ENCODE data around the gene NTM. TPM values are rescaled to one million over a fixed set of nuclear protein-coding genes. Genes with fewer than 3 reads are reported as not detected.

NTM gene
- total RNA-seq, 2 donors from 2014 or later: not detected

- no peak for DNase-seq
- no peaks in the 10 kb centered on the region for H3K36me3 Mint-ChIP-seq (ENCODE audit: insufficient read depth in 2 of 2)
- no peak overlapping the region for H3K27ac Mint-ChIP-seq
- H3K4me1 Mint-ChIP-seq (ENCODE audit: low read depth): no peaks in the 10 kb centered on the region
- no peak overlapping the region for H3K4me3 Mint-ChIP-seq
- H3K27me3 Mint-ChIP-seq (ENCODE audit: low read depth): peaks cover 11% of the 10 kb centered on the region
- no peak for ATAC-seq (replicated peaks in 1 of 2)
- peaks cover 3 to 7% of the 10 kb centered on the region in 2 donors for H3K9me3 Mint-ChIP-seq
Measured at GRCh38 chr11:131540676-131541075, 170.3 kb downstream of the NTM start.

- no peak overlapping the region for H3K4me3 Mint-ChIP-seq
- no peak for DNase-seq
- no peak overlapping the region for H3K27ac Mint-ChIP-seq
Measured at GRCh38 chr11:131543389-131544025, 173.1 kb downstream of the NTM start.

GRCh38 chr11:131544591-131544990 lies 174.2 kb downstream of the NTM start:
- Mint-ChIP-seq H3K4me3 (no peak overlapping the region), H3K4me1 (ENCODE audit: low read depth) (no peaks in the 10 kb centered on the region), H3K27ac (no peak overlapping the region), H3K9me3 (peaks cover 2 to 9% of the 10 kb centered on the region in 2 donors), H3K36me3 (ENCODE audit: insufficient read depth in 2 of 2) (no peaks in the 10 kb centered on the region), H3K27me3 (ENCODE audit: low read depth) (peaks cover 12% of the 10 kb centered on the region)
- DNase-seq (no peak), ATAC-seq (replicated peaks in 1 of 2) (no peak)

More at GRCh38 chr11:131543389-131544025, 173.1 kb downstream of the NTM start:
- ATAC-seq (replicated peaks in 1 of 2): no peak
- Mint-ChIP-seq H3K9me3 (peaks cover 3 to 9% of the 10 kb centered on the region in 2 donors), H3K4me1 (ENCODE audit: low read depth) (no peaks in the 10 kb centered on the region), H3K36me3 (ENCODE audit: insufficient read depth in 2 of 2) (no peaks in the 10 kb centered on the region), H3K27me3 (ENCODE audit: low read depth) (peaks cover 12% of the 10 kb centered on the region)

GRCh38 chr11:131546218-131546895 lies 175.9 kb downstream of the NTM start:
- Mint-ChIP-seq H3K27me3 (ENCODE audit: low read depth) (peaks cover 12% of the 10 kb centered on the region), H3K27ac (no peak overlapping the region), H3K4me3 (no peak overlapping the region), H3K36me3 (ENCODE audit: insufficient read depth in 2 of 2) (no peaks in the 10 kb centered on the region), H3K4me1 (ENCODE audit: low read depth) (no peaks in the 10 kb centered on the region), H3K9me3 (peaks cover 0 to 11% of the 10 kb centered on the region in 2 donors)
- ATAC-seq (replicated peaks in 1 of 2) (no peak), DNase-seq (no peak)

GRCh38 chr11:131549099-131549498 lies 178.7 kb downstream of the NTM start:
- Mint-ChIP-seq H3K27me3 (ENCODE audit: low read depth) (peaks cover 7% of the 10 kb centered on the region), H3K4me3 (no peak overlapping the region), H3K9me3 (peaks cover 4 to 10% of the 10 kb centered on the region in 2 donors), H3K36me3 (ENCODE audit: insufficient read depth in 2 of 2) (no peaks in the 10 kb centered on the region), H3K27ac (no peak overlapping the region), H3K4me1 (ENCODE audit: low read depth) (no peaks in the 10 kb centered on the region)
- DNase-seq: no peak
- ATAC-seq (replicated peaks in 1 of 2): no peak

- peaks cover 4 to 10% of the 10 kb centered on the region in 2 donors for H3K9me3 Mint-ChIP-seq
- H3K27me3 Mint-ChIP-seq (ENCODE audit: low read depth): peaks cover 7% of the 10 kb centered on the region
- DNase-seq (no peak), ATAC-seq (replicated peaks in 1 of 2) (no peak)
- no peaks in the 10 kb centered on the region for H3K36me3 Mint-ChIP-seq (ENCODE audit: insufficient read depth in 2 of 2)
- H3K4me3 Mint-ChIP-seq: no peak overlapping the region
- no peak overlapping the region for H3K27ac Mint-ChIP-seq
- H3K4me1 Mint-ChIP-seq (ENCODE audit: low read depth): no peaks in the 10 kb centered on the region
Measured at GRCh38 chr11:131549770-131550169, 179.4 kb downstream of the NTM start.

- no peak for DNase-seq
- Mint-ChIP-seq H3K4me1 (ENCODE audit: low read depth) (no peaks in the 10 kb centered on the region), H3K27me3 (ENCODE audit: low read depth) (no peaks in the 10 kb centered on the region), H3K9me3 (peaks cover 3 to 6% of the 10 kb centered on the region in 2 donors), H3K4me3 (no peak overlapping the region), H3K36me3 (ENCODE audit: insufficient read depth in 2 of 2) (no peaks in the 10 kb centered on the region), H3K27ac (no peak overlapping the region)
- ATAC-seq (replicated peaks in 1 of 2): no peak
Measured at GRCh38 chr11:131560287-131560686, 189.9 kb downstream of the NTM start.

- H3K36me3 Mint-ChIP-seq (ENCODE audit: insufficient read depth in 2 of 2): no peaks in the 10 kb centered on the region
- no peak overlapping the region for H3K27ac Mint-ChIP-seq
Measured at GRCh38 chr11:131561501-131561900, 191.1 kb downstream of the NTM start.

GRCh38 chr11:131561972-131562371 lies 191.6 kb downstream of the NTM start:
- no peak overlapping the region for H3K4me3 Mint-ChIP-seq
- no peak for DNase-seq
- no peaks in the 10 kb centered on the region for H3K27me3 Mint-ChIP-seq (ENCODE audit: low read depth)
- H3K9me3 Mint-ChIP-seq: peaks cover 3 to 7% of the 10 kb centered on the region in 2 donors
- no peaks in the 10 kb centered on the region for H3K36me3 Mint-ChIP-seq (ENCODE audit: insufficient read depth in 2 of 2)
- ATAC-seq (replicated peaks in 1 of 2): no peak
- no peaks in the 10 kb centered on the region for H3K4me1 Mint-ChIP-seq (ENCODE audit: low read depth)
- no peak overlapping the region for H3K27ac Mint-ChIP-seq

More at GRCh38 chr11:131561501-131561900, 191.1 kb downstream of the NTM start:
- ATAC-seq (replicated peaks in 1 of 2) (no peak), DNase-seq (no peak)
- Mint-ChIP-seq H3K4me1 (ENCODE audit: low read depth) (no peaks in the 10 kb centered on the region), H3K27me3 (ENCODE audit: low read depth) (no peaks in the 10 kb centered on the region), H3K4me3 (no peak overlapping the region), H3K9me3 (peaks cover 3 to 7% of the 10 kb centered on the region in 2 donors)

- Mint-ChIP-seq H3K36me3 (ENCODE audit: insufficient read depth in 2 of 2) (no peaks in the 10 kb centered on the region), H3K4me3 (no peak overlapping the region), H3K27ac (no peak overlapping the region), H3K27me3 (ENCODE audit: low read depth) (no peaks in the 10 kb centered on the region), H3K4me1 (ENCODE audit: low read depth) (no peaks in the 10 kb centered on the region), H3K9me3 (peaks cover 0 to 1% of the 10 kb centered on the region in 2 donors)
- no peak for DNase-seq
- ATAC-seq (replicated peaks in 1 of 2): no peak
Measured at GRCh38 chr11:131568318-131568717, 197.9 kb downstream of the NTM start.

GRCh38 chr11:131571571-131571970 lies 201.2 kb downstream of the NTM start:
- no peak overlapping the region for H3K27ac Mint-ChIP-seq
- no peaks in the 10 kb centered on the region for H3K27me3 Mint-ChIP-seq (ENCODE audit: low read depth)
- H3K4me1 Mint-ChIP-seq (ENCODE audit: low read depth): no peaks in the 10 kb centered on the region
- no peak for ATAC-seq (replicated peaks in 1 of 2)
- no peaks in the 10 kb centered on the region for H3K36me3 Mint-ChIP-seq (ENCODE audit: insufficient read depth in 2 of 2)
- DNase-seq: no peak
- H3K4me3 Mint-ChIP-seq: no peak overlapping the region
- no peaks in the 10 kb centered on the region for H3K9me3 Mint-ChIP-seq

- no peaks in the 10 kb centered on the region for H3K36me3 Mint-ChIP-seq (ENCODE audit: insufficient read depth in 2 of 2)
- no peak overlapping the region for H3K4me3 Mint-ChIP-seq
- no peaks in the 10 kb centered on the region for H3K27me3 Mint-ChIP-seq (ENCODE audit: low read depth)
Measured at GRCh38 chr11:131572423-131572822, 202.0 kb downstream of the NTM start.

GRCh38 chr11:131579932-131580387 lies 209.5 kb downstream of the NTM start:
- H3K36me3 Mint-ChIP-seq (ENCODE audit: insufficient read depth in 2 of 2): peaks cover 0 to 1% of the 10 kb centered on the region in 2 donors
- H3K4me3 Mint-ChIP-seq: no peak overlapping the region
- no peaks in the 10 kb centered on the region for H3K4me1 Mint-ChIP-seq (ENCODE audit: low read depth)
- no peak overlapping the region for H3K27ac Mint-ChIP-seq
- ATAC-seq (replicated peaks in 1 of 2) (no peak), DNase-seq (no peak)
- peaks cover 2 to 4% of the 10 kb centered on the region in 2 donors for H3K9me3 Mint-ChIP-seq
- no peaks in the 10 kb centered on the region for H3K27me3 Mint-ChIP-seq (ENCODE audit: low read depth)

More at GRCh38 chr11:131572423-131572822, 202.0 kb downstream of the NTM start:
- Mint-ChIP-seq H3K9me3 (no peaks in the 10 kb centered on the region), H3K27ac (no peak overlapping the region), H3K4me1 (ENCODE audit: low read depth) (no peaks in the 10 kb centered on the region)
- no peak for DNase-seq
- no peak for ATAC-seq (replicated peaks in 1 of 2)

All from activated T-cell treated with anti-CD3 and anti-CD28 coated beads, Interleukin-2, amount 50 U/mL, for 72 hours (primary cell).